A673 (cell line): ENCODE data around the gene ADA. TPM values are rescaled to one million over a fixed set of nuclear protein-coding genes. Genes with fewer than 3 reads are reported as not detected.

Source experiments
- BruUV-seq: library from RNA; stranded (reverse); fragments of 400-500 nt; replicated peaks from 2 replicates; lab custom pipeline; 2021; lab: Mats Ljungman, UMichigan
- CTCF ChIA-PET: fragments of 300-600 bp; sonication (Branson Sonifier 250); formaldehyde crosslinking; loops from one replicate; lab custom pipeline; 2022; ENCODE audit warnings: antibody characterized with exemption; lab: Charles Lee
- POLR2A ChIA-PET: fragments of 300-600 bp; sonication (Branson Sonifier 250); formaldehyde crosslinking; loops from one replicate; lab custom pipeline; 2022; ENCODE audit warnings: antibody characterized with exemption; ENCODE audit not compliant: low non-redundant PET; lab: Charles Lee
- DNase-seq: peaks from one replicate; pipeline ENCODE4 v3.0.0-alpha.2; 2015; ENCODE audit warnings: low spot score
- H3K27ac ChIP-seq: fragments of 200-600 bp; sonication (generic); 2 replicates; pipeline ENCODE4 v1.5.1; 2016; ENCODE audit warnings: mixed run types, low read depth, mild to moderate bottlenecking, mixed read lengths, antibody characterized with exemption, low read length; ENCODE audit not compliant: poor library complexity, severe bottlenecking
- H3K27me3 ChIP-seq: fragments of 200-600 bp; sonication (generic); replicated peaks from 2 replicates; pipeline ENCODE4 v1.6.1; 2017; ENCODE audit warnings: mixed run types, low read depth, mild to moderate bottlenecking, mixed read lengths, antibody characterized with exemption, low read length; ENCODE audit not compliant: insufficient read depth, poor library complexity
- H3K36me3 ChIP-seq: fragments of 200-600 bp; sonication (generic); 2 replicates; pipeline ENCODE4 v1.6.1; 2016; ENCODE audit warnings: mixed run types, mild to moderate bottlenecking, mixed read lengths, antibody characterized with exemption, low read length; ENCODE audit not compliant: insufficient read depth, poor library complexity, severe bottlenecking
- H3K4me1 ChIP-seq: fragments of 200-600 bp; sonication (generic); 2 replicates; pipeline ENCODE4 v1.6.1; 2017; ENCODE audit warnings: mixed run types, mild to moderate bottlenecking, mixed read lengths, antibody characterized with exemption, low read length; ENCODE audit not compliant: insufficient read depth, poor library complexity, severe bottlenecking
- H3K4me3 ChIP-seq: fragments of 200-600 bp; sonication (generic); 2 replicates; pipeline ENCODE4 v1.5.1; 2016; ENCODE audit warnings: low read depth, mixed run types, mild to moderate bottlenecking, mixed read lengths, low read length; ENCODE audit not compliant: poor library complexity, severe bottlenecking
- H3K9me3 ChIP-seq: fragments of 200-600 bp; sonication (generic); 2 replicates; pipeline ENCODE4 v1.6.1; 2016; ENCODE audit warnings: mixed run types, low read depth, mild to moderate bottlenecking, mixed read lengths, antibody characterized with exemption, low read length; ENCODE audit not compliant: poor library complexity, severe bottlenecking
- CTCF ChIP-seq: fragments of 300-800, 200-600 bp; sonication (generic); conservative IDR thresholded peaks from 2 replicates; pipeline ENCODE4 v1.5.1; 2017; ENCODE audit warnings: low read depth, mild to moderate bottlenecking, antibody characterized with exemption, low read length, moderate library complexity, mixed read lengths
- EZH2 ChIP-seq: fragments of 200-600 bp; sonication (generic); IDR thresholded peaks from 2 replicates; pipeline ENCODE4 v1.6.1; 2017; ENCODE audit warnings: borderline replicate concordance, low read depth, mild to moderate bottlenecking, mixed read lengths, antibody characterized with exemption, low read length; ENCODE audit not compliant: poor library complexity, severe bottlenecking
- intact Hi-C: fragments of 100-400 bp; cut with micrococcal nuclease; formaldehyde crosslinking; loops from one replicate; pipeline ENCODE4 v1.10.0; 2022; ENCODE audit not compliant: unreplicated experiment
- total RNA-seq: library from RNA; stranded (reverse); gene quantifications from 2 replicates; pipeline ENCODE4 v1.2.3, GENCODE V29; 2021

The ADA gene
- total RNA-seq, 1 experiment from 2014 or later = 19.3 TPM

GRCh38 chr20:44582311-44583025, 69.0 kb downstream of the ADA start, which contains the start of gene PKIG:
Gene PKIG, plus strand, starts transcription at chr20:44582579. Its CDS starts 31,978 bp downstream, at chr20:44614557.
- peak within 1 kb of the TSS; percentile 77 for H3K27ac ChIP-seq
- H3K4me1 ChIP-seq = peaks cover 50% of the 10 kb centered on the region
- H3K36me3 ChIP-seq = no peaks in the 10 kb centered on the region
- POLR2A ChIA-PET = no interaction called here
- TF ChIP-seq CTCF = no peak
- no peak for TF ChIP-seq EZH2
- no peaks in the 10 kb centered on the region for H3K9me3 ChIP-seq
- peak within 1 kb of the TSS; percentile 36 for H3K4me3 ChIP-seq
- H3K27me3 ChIP-seq = no peaks in the 10 kb centered on the region
- CTCF ChIA-PET = no interaction called here
- intact Hi-C loops = no loop called here
- peak; percentile 81 for DNase-seq
- BruUV-seq = TSS peak; percentile 74

GRCh38 chr20:44581515-44581914, 70.0 kb downstream of the ADA start:
- ChIA-PET POLR2A (no interaction called here), CTCF (no interaction called here)
- H3K4me3 ChIP-seq = no peak overlapping the region
- intact Hi-C loops = no loop called here
- H3K27ac ChIP-seq = peak overlapping the region; percentile 77
- H3K36me3 ChIP-seq = no peaks in the 10 kb centered on the region
- BruUV-seq = no TSS peak
- peaks cover 48% of the 10 kb centered on the region for H3K4me1 ChIP-seq
- no peaks in the 10 kb centered on the region for H3K9me3 ChIP-seq
- peak; percentile 33 for DNase-seq
- TF ChIP-seq CTCF (no peak), EZH2 (no peak)
- H3K27me3 ChIP-seq = no peaks in the 10 kb centered on the region

GRCh38 chr20:44580581-44581268, 70.8 kb downstream of the ADA start:
- intact Hi-C loops = no loop called here
- no TSS peak for BruUV-seq
- no peaks in the 10 kb centered on the region for H3K9me3 ChIP-seq
- H3K4me3 ChIP-seq = no peak overlapping the region
- CTCF ChIA-PET = no interaction called here
- DNase-seq = no peak
- no peaks in the 10 kb centered on the region for H3K27me3 ChIP-seq
- TF ChIP-seq EZH2 = no peak
- TF ChIP-seq CTCF = no peak
- no peak overlapping the region for H3K27ac ChIP-seq
- peaks cover 51% of the 10 kb centered on the region for H3K4me1 ChIP-seq
- H3K36me3 ChIP-seq = no peaks in the 10 kb centered on the region
- POLR2A ChIA-PET = no interaction called here
